Smooth muscle cell (in vitro differentiated cells): Measurements from ENCODE around the gene ACOT12. TPM values are rescaled to one million over a fixed set of nuclear protein-coding genes. Genes with fewer than 3 reads are reported as not detected.

Experiments
- DNase-seq: peaks from one replicate; lab custom pipeline; 2025; ENCODE audit not compliant: unreplicated experiment; lab: John Stamatoyannopoulos, UW
- H2AFZ ChIP-seq: fragments of 200-600 bp; sonication (generic); 2 replicates; pipeline ENCODE4 v1.6.0; 2016; ENCODE audit warnings: antibody characterized with exemption, low read depth, mild to moderate bottlenecking
- H3F3A ChIP-seq: fragments of 200-600 bp; sonication (generic); 2 replicates; pipeline ENCODE4 v1.6.0; 2017; ENCODE audit warnings: antibody characterized with exemption, low read depth
- H3K27ac ChIP-seq: fragments of 200-600 bp; sonication (generic); 2 replicates; pipeline ENCODE4 v1.5.1; 2016; ENCODE audit warnings: low read depth, mild to moderate bottlenecking
- H3K27me3 ChIP-seq: fragments of 200-600 bp; sonication (generic); 2 replicates; pipeline ENCODE4 v1.6.1; 2016; ENCODE audit warnings: low read depth, mild to moderate bottlenecking
- H3K36me3 ChIP-seq: fragments of 200-600 bp; sonication (generic); 2 replicates; pipeline ENCODE4 v1.5.1; 2016; ENCODE audit warnings: low read depth
- H3K4me1 ChIP-seq: fragments of 200-600 bp; sonication (generic); 2 replicates; pipeline ENCODE4 v1.5.1; 2016; ENCODE audit warnings: low read depth
- H3K4me2 ChIP-seq: fragments of 200-600 bp; sonication (generic); 2 replicates; pipeline ENCODE4 v1.6.0; 2016; ENCODE audit warnings: mild to moderate bottlenecking
- H3K4me3 ChIP-seq: fragments of 200-600 bp; sonication (generic); 2 replicates; pipeline ENCODE4 v1.5.1; 2016; ENCODE audit warnings: mild to moderate bottlenecking
- H3K79me2 ChIP-seq: fragments of 200-600 bp; sonication (generic); 2 replicates; pipeline ENCODE4 v1.6.0; 2016; ENCODE audit warnings: low read depth, mild to moderate bottlenecking
- H3K9ac ChIP-seq: fragments of 200-600 bp; sonication (generic); 2 replicates; pipeline ENCODE4 v1.6.0; 2016; ENCODE audit warnings: low read depth
- H3K9me3 ChIP-seq: fragments of 200-600 bp; sonication (generic); replicated peaks from 2 replicates; pipeline ENCODE4 v1.5.1; 2016; ENCODE audit warnings: low read depth
- H4K20me1 ChIP-seq: fragments of 200-600 bp; sonication (generic); 2 replicates; pipeline ENCODE4 v1.6.0; 2016; ENCODE audit warnings: low read depth
- WGBS: methylation state at CpG from one replicate; pipeline ENCODE4 v1.1.7; 2016; ENCODE audit warnings: low lambda C conversion rate; 5-methylcytosine and 5-hydroxymethylcytosine counted together
- polyA plus RNA-seq: library from polyadenylated mRNA; unstranded; fragments of >200 nt; fragmentation: Nextera tagmentation; extraction: Ambion mirVana; gene quantifications from 2 replicates; pipeline ENCODE4 v1.2.1, GENCODE V29; 2016
- total RNA-seq: library from RNA; depleted of rRNA; stranded (reverse); fragments of >200 nt; gene quantifications from 2 replicates; pipeline ENCODE4 v1.2.3, GENCODE V29; 2014
- TF ChIP-seq, protein P1 (sequence below): fragments of 200-600 bp; sonication (generic); IDR thresholded peaks from 2 replicates; pipeline ENCODE4 v1.5.1; 2017; ENCODE audit warnings: borderline replicate concordance, mild to moderate bottlenecking, antibody characterized with exemption; ENCODE audit not compliant: insufficient read depth, poor library complexity, severe bottlenecking

The ACOT12 gene
- total and polyA plus RNA-seq, 2 experiments from 2014 or later = not detected

DNA sequence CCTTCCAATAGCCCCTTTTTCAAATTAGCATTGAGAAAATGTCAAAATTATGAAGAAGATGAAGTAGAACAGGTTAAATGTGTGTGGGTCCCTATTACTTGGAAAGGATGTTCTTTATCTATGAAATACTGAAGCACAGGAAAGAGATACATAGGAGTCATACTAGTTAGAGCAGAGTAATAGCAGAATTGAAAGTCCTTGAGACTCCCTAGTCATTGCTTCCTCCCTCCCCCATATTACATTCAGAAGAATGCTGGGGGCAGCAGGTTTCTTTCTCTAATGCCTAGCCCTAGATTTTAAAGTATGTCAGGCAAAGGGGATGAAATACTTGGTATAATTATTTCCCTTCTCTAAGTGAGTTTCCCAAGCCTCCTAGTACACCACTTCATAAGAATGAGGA, 88.1 kb downstream of the ACOT12 start:
- H3K4me1 ChIP-seq = peaks cover 8% of the 10 kb centered on the region
- H4K20me1 ChIP-seq = peaks cover 10% of the 10 kb centered on the region
- H3K9me3 ChIP-seq = no peaks in the 10 kb centered on the region
- TF ChIP-seq, protein P1, sequence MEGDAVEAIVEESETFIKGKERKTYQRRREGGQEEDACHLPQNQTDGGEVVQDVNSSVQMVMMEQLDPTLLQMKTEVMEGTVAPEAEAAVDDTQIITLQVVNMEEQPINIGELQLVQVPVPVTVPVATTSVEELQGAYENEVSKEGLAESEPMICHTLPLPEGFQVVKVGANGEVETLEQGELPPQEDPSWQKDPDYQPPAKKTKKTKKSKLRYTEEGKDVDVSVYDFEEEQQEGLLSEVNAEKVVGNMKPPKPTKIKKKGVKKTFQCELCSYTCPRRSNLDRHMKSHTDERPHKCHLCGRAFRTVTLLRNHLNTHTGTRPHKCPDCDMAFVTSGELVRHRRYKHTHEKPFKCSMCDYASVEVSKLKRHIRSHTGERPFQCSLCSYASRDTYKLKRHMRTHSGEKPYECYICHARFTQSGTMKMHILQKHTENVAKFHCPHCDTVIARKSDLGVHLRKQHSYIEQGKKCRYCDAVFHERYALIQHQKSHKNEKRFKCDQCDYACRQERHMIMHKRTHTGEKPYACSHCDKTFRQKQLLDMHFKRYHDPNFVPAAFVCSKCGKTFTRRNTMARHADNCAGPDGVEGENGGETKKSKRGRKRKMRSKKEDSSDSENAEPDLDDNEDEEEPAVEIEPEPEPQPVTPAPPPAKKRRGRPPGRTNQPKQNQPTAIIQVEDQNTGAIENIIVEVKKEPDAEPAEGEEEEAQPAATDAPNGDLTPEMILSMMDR = no peak
- no peak overlapping the region for H3K27ac ChIP-seq
- no peak overlapping the region for H3K4me2 ChIP-seq
- peaks cover 34% of the 10 kb centered on the region for H3K79me2 ChIP-seq
- H2AFZ ChIP-seq = no peak overlapping the region
- H3K36me3 ChIP-seq = no peaks in the 10 kb centered on the region
- H3K9ac ChIP-seq = no peak overlapping the region
- no peaks in the 10 kb centered on the region for H3F3A ChIP-seq
- H3K27me3 ChIP-seq = no peaks in the 10 kb centered on the region
- no peak overlapping the region for H3K4me3 ChIP-seq
- no peak for DNase-seq

DNA sequence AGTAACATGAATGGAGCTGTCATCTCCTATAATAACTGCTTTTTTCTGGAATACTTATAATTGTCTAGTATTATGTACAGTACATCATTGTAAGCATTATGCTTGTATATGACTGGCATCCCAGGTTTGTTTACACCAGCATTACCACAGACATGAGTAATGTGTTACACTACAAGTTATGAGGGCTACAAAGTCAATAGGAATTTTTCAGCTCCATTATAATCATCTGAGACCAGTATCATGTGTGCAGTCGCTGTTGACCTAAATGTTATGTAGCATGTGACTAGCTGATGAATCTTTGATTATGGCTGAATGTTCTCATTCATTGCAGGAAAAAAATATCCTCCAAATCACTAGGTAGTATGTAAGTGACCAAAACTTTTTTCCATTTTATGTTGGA, 90.4 kb downstream of the ACOT12 start:
- no peaks in the 10 kb centered on the region for H3K27me3 ChIP-seq
- H3K4me2 ChIP-seq = peak overlapping the region; percentile 95
- H3K4me3 ChIP-seq = no peak overlapping the region
- TF ChIP-seq, protein P1 = no peak
- H2AFZ ChIP-seq = no peak overlapping the region
- no peaks in the 10 kb centered on the region for H3K36me3 ChIP-seq
- 60% methylated on average over 1 of the region's 1 CpG for WGBS
- peaks cover 14% of the 10 kb centered on the region for H3K4me1 ChIP-seq
- H3K9ac ChIP-seq = no peak overlapping the region
- no peaks in the 10 kb centered on the region for H3K9me3 ChIP-seq
- peaks cover 54% of the 10 kb centered on the region for H3K79me2 ChIP-seq
- H4K20me1 ChIP-seq = peaks cover 10% of the 10 kb centered on the region
- no peak for DNase-seq
- no peaks in the 10 kb centered on the region for H3F3A ChIP-seq
- H3K27ac ChIP-seq = peak overlapping the region; percentile 92

DNA sequence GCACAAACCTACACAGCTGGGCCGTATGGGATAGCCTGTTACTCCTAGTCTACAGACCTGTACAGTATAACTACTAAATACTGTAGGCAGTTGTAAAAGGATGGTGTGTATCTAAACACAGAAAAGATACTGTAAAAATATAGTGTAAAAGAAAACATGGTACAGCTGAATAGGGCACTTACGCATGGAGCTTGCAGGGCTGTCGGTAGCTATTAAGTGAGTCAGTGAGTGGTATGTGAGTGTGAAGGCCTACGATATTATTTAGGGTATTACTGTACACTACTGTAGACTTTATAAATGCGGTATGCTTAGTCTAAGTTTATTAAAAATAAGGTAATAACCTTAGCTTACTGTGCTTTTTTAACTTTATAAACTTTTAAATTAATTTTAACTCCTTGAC, 91.3 kb downstream of the ACOT12 start:
- no peak for DNase-seq
- Histone ChIP-seq H3K36me3 (no peaks in the 10 kb centered on the region), H3K27me3 (no peaks in the 10 kb centered on the region), H3K9me3 (no peaks in the 10 kb centered on the region), H4K20me1 (peaks cover 5% of the 10 kb centered on the region), H3K79me2 (peaks cover 58% of the 10 kb centered on the region), H2AFZ (no peak overlapping the region), H3K4me3 (peak overlapping the region; percentile 79), H3F3A (no peaks in the 10 kb centered on the region), H3K4me1 (peaks cover 14% of the 10 kb centered on the region), H3K9ac (peak overlapping the region; percentile 97), H3K4me2 (peak overlapping the region; percentile 95), H3K27ac (peak overlapping the region; percentile 92)
- TF ChIP-seq, protein P1 = no peak
- WGBS = 77% methylated on average over 5 of the region's 5 CpGs

DNA sequence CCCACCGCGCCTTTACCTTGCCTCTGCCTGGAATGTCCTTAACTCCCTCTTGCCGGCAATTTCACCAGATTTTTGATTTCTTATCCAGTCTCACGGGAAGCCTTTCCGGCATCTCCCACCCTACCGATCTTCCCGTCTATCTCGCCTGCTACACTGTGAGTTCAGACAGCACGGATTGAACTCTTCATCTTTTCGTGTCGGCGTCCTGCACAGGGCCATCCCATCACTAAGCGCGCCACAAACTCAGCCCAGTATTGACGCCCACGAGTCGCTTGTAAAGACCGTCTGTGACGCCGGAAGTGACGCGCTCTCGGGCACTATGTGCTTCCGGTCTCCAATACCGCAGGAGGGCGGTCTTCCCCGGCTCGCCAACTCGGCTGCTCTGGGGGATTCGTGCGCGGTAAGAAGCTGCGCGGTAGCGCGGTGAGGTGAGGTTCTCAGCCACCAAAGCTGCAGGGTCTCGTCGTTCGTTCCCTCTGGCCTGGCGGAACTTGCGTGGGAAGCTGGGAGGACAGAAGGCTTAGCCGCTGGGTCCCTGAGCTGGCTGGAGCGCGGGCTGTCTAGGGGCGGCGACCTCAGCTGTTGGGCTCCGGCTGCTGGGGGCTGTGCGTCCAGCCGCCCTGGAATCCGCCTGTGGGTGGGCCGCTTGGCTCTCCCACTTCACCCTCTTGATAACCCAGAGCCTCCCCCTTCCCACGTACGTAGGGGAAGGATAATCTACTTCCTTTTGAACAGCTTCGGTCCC, 92.5 kb downstream of the ACOT12 start, which contains the start of gene ZCCHC9:
TSS of gene ZCCHC9 (plus strand) at position 317 of the 745 bp plus-strand sequence. CDS start 3,171 bp downstream, outside the sequence.
- H3K4me2 ChIP-seq = peak within 1 kb of the TSS; percentile 95
- H3K27ac ChIP-seq = peak within 1 kb of the TSS; percentile 92
- peak within 1 kb of the TSS; percentile 79 for H3K4me3 ChIP-seq
- H3K36me3 ChIP-seq = no peaks in the 10 kb centered on the region
- no peaks in the 10 kb centered on the region for H3K9me3 ChIP-seq
- H3K79me2 ChIP-seq = peaks cover 58% of the 10 kb centered on the region
- H4K20me1 ChIP-seq = no peaks in the 10 kb centered on the region
- peak; percentile 73 for DNase-seq
- peak within 1 kb of the TSS; percentile 97 for H3K9ac ChIP-seq
- peak within 1 kb of the TSS; percentile 94 for H2AFZ ChIP-seq
- H3K4me1 ChIP-seq = peaks cover 14% of the 10 kb centered on the region
- TF ChIP-seq, protein P1 = no peak
- WGBS = under 1% methylated on average over 54 of the region's 54 CpGs
- no peaks in the 10 kb centered on the region for H3F3A ChIP-seq
- H3K27me3 ChIP-seq = no peaks in the 10 kb centered on the region
